ENCODE data around the gene NNT.
"Not testable (repeated sequence)": the region's sequence is repeated elsewhere in the genome, so short reads cannot be mapped to it uniquely, and the experiment has no call there.

NNT gene

GRCh38 chr5:43582082-43583005, 20.6 kb upstream of the NNT start:
- DNase-seq (ENCODE audit: low read depth in 2 of 2, low spot score in 1 of 2) = no peak

- no peak for DNase-seq (ENCODE audit: low read depth in 2 of 2, low spot score in 1 of 2)
Observed at GRCh38 chr5:43583724-43584123, 19.3 kb upstream of the NNT start.

GRCh38 chr5:43584166-43584699, 18.7 kb upstream of the NNT start:
- no peak for DNase-seq (ENCODE audit: low read depth in 2 of 2, low spot score in 1 of 2)

- DNase-seq (ENCODE audit: low read depth in 2 of 2, low spot score in 1 of 2) = no peak
Observed at GRCh38 chr5:43588842-43589241, 14.1 kb upstream of the NNT start.

GRCh38 chr5:43589310-43589709, 13.7 kb upstream of the NNT start:
- no peak for DNase-seq (ENCODE audit: low read depth in 2 of 2, low spot score in 1 of 2)

GRCh38 chr5:43590700-43591099, 12.3 kb upstream of the NNT start:
- no peak for DNase-seq (ENCODE audit: low read depth in 2 of 2, low spot score in 1 of 2)

- no peak for DNase-seq (ENCODE audit: low read depth in 2 of 2, low spot score in 1 of 2)
Observed at GRCh38 chr5:43592363-43592762, 10.6 kb upstream of the NNT start.

GRCh38 chr5:43598927-43599326, 4.1 kb upstream of the NNT start:
- DNase-seq (ENCODE audit: low read depth in 2 of 2, low spot score in 1 of 2) = not testable (repeated sequence)

GRCh38 chr5:43601454-43602260, 1.3 kb upstream of the NNT start:
- no peak for DNase-seq (ENCODE audit: low read depth in 2 of 2, low spot score in 1 of 2)

- peak; percentile 36 to 44 for DNase-seq (ENCODE audit: low read depth in 2 of 2, low spot score in 1 of 2)
Observed at GRCh38 chr5:43603344-43604217, 601 bp downstream of the NNT start.

- no peak for DNase-seq (ENCODE audit: low read depth in 2 of 2, low spot score in 1 of 2)
Observed at GRCh38 chr5:43604699-43605098, 1.7 kb downstream of the NNT start.

- no peak for DNase-seq (ENCODE audit: low read depth in 2 of 2, low spot score in 1 of 2)
Observed at GRCh38 chr5:43606351-43606750, 3.4 kb downstream of the NNT start.

GRCh38 chr5:43608406-43608805, 5.4 kb downstream of the NNT start:
- no peak for DNase-seq (ENCODE audit: low read depth in 2 of 2, low spot score in 1 of 2)

GRCh38 chr5:43609752-43610151, 6.8 kb downstream of the NNT start:
- no peak for DNase-seq (ENCODE audit: low read depth in 2 of 2, low spot score in 1 of 2)

GRCh38 chr5:43613370-43613769, 10.4 kb downstream of the NNT start:
- DNase-seq (ENCODE audit: low read depth in 2 of 2, low spot score in 1 of 2) = no peak

GRCh38 chr5:43615445-43616184, 12.6 kb downstream of the NNT start:
- no peak for DNase-seq (ENCODE audit: low read depth in 2 of 2, low spot score in 1 of 2)

GRCh38 chr5:43616535-43616934, 13.6 kb downstream of the NNT start:
- DNase-seq (ENCODE audit: low read depth in 2 of 2, low spot score in 1 of 2) = no peak

- DNase-seq (ENCODE audit: low read depth in 2 of 2, low spot score in 1 of 2) = no peak
Observed at GRCh38 chr5:43619380-43619779, 16.4 kb downstream of the NNT start.

GRCh38 chr5:43619911-43620310, 16.9 kb downstream of the NNT start:
- DNase-seq (ENCODE audit: low read depth in 2 of 2, low spot score in 1 of 2) = no peak

GRCh38 chr5:43620944-43621505, 18.0 kb downstream of the NNT start:
- no peak for DNase-seq (ENCODE audit: low read depth in 2 of 2, low spot score in 1 of 2)

Data from stimulated activated CD8-positive, alpha-beta memory T cell treated with anti-CD3 and anti-CD28 coated beads, Interleukin-4, amount 100 ng/mL, for 1 hour (primary cell).